DOHH2 (cell line): Measurements from ENCODE around the gene TPCN1.

Experiments used
- EZH2phosphoT487 ChIP-seq: fragments of 200-600 bp; sonication (generic); IDR thresholded peaks from 2 replicates; pipeline ENCODE4 v1.6.1; 2017; ENCODE audit warnings: borderline replicate concordance, mild to moderate bottlenecking, antibody characterized with exemption, low read length, moderate library complexity, mixed read lengths
- TF ChIP-seq, protein P1 (sequence below): fragments of 200-600 bp; sonication (generic); IDR thresholded peaks from one replicate; pipeline ENCODE4 v1.5.1; 2014; ENCODE audit warnings: antibody characterized with exemption, mild to moderate bottlenecking, low read depth, low read length; ENCODE audit not compliant: poor library complexity, severe bottlenecking

- TF ChIP-seq, protein P1, sequence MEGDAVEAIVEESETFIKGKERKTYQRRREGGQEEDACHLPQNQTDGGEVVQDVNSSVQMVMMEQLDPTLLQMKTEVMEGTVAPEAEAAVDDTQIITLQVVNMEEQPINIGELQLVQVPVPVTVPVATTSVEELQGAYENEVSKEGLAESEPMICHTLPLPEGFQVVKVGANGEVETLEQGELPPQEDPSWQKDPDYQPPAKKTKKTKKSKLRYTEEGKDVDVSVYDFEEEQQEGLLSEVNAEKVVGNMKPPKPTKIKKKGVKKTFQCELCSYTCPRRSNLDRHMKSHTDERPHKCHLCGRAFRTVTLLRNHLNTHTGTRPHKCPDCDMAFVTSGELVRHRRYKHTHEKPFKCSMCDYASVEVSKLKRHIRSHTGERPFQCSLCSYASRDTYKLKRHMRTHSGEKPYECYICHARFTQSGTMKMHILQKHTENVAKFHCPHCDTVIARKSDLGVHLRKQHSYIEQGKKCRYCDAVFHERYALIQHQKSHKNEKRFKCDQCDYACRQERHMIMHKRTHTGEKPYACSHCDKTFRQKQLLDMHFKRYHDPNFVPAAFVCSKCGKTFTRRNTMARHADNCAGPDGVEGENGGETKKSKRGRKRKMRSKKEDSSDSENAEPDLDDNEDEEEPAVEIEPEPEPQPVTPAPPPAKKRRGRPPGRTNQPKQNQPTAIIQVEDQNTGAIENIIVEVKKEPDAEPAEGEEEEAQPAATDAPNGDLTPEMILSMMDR, result no peak
- no peak for TF ChIP-seq EZH2phosphoT487
These were observed 27.7 kb downstream of the TPCN1 start for GRCh38 chr12:113248842-113249435.
